Frontal cortex (tissue), 4 donors: ENCODE results near the gene SNED1. TPM values are rescaled to one million over a fixed set of nuclear protein-coding genes. Genes with fewer than 3 reads are reported as not detected.

Experiments
- DNase-seq, 2 donors: peaks; one replicate each; pipeline ENCODE4 v3.0.0; 2012; ENCODE audit warnings: low spot score in 2 of 2
- FAIRE-seq: peaks from 2 replicates; lab custom pipeline; 2012; peaks lifted over from hg19 to GRCh38; lab: Jason Lieb, UNC
- total RNA-seq: library from RNA; depleted of rRNA; stranded (reverse); fragments of >200 nt; gene quantifications from one replicate; pipeline ENCODE4 v1.2.3, GENCODE V29; 2014
- donor health status: control.
- donor health status: control.
- donor health status: control.

SNED1 gene
- total RNA-seq, 1 donor from 2014 or later = 4.5 TPM

GRCh38 chr2:240959214-240959940, 39.0 kb upstream of the SNED1 start:
- FAIRE-seq (no peak), DNase-seq (no peak)

GRCh38 chr2:240959941-240960308, 38.5 kb upstream of the SNED1 start:
- DNase-seq (no peak), FAIRE-seq (no peak)

GRCh38 chr2:240960309-240960970, 38.0 kb upstream of the SNED1 start:
- FAIRE-seq (no peak), DNase-seq (peak in 1 of 2 donors; percentile 34)

- FAIRE-seq (no peak), DNase-seq (no peak)
These were observed 37.2 kb upstream of the SNED1 start for GRCh38 chr2:240960971-240961876.

GRCh38 chr2:240961910-240962299, 36.5 kb upstream of the SNED1 start:
- DNase-seq (no peak), FAIRE-seq (no peak)

GRCh38 chr2:240962300-240963064, 35.9 kb upstream of the SNED1 start:
- no peak for DNase-seq
- no peak for FAIRE-seq

GRCh38 chr2:240963065-240963867, 35.2 kb upstream of the SNED1 start:
- no peak for FAIRE-seq
- DNase-seq = no peak

- DNase-seq = no peak
- no peak for FAIRE-seq
These were observed 34.3 kb upstream of the SNED1 start for GRCh38 chr2:240963868-240964703.

GRCh38 chr2:240964704-240965295, 33.6 kb upstream of the SNED1 start:
- FAIRE-seq (no peak), DNase-seq (no peak)

GRCh38 chr2:240965296-240965904, 33.0 kb upstream of the SNED1 start:
- DNase-seq (no peak), FAIRE-seq (no peak)

GRCh38 chr2:240965905-240966456, 32.4 kb upstream of the SNED1 start:
- no peak for DNase-seq
- no peak for FAIRE-seq

- FAIRE-seq (no peak), DNase-seq (no peak)
These were observed 31.9 kb upstream of the SNED1 start for GRCh38 chr2:240966457-240966905.

GRCh38 chr2:240966906-240967680, 31.3 kb upstream of the SNED1 start:
- FAIRE-seq (no peak), DNase-seq (no peak)

GRCh38 chr2:240967681-240968621, 30.5 kb upstream of the SNED1 start:
- no peak for DNase-seq
- no peak for FAIRE-seq
